Immature natural killer cell (primary cell): Measurements from ENCODE around the gene TMEM176A. TPM values are rescaled to one million over a fixed set of nuclear protein-coding genes. Genes with fewer than 3 reads are reported as not detected.

ENCODE experiments used
- DNase-seq, 3 donors: peaks; one replicate each; pipeline ENCODE4 v3.0.0; 2022; ENCODE audit warnings: mixed read lengths in 1 of 3
- H3K27ac Mint-ChIP-seq, 6 donors: one replicate each; pipeline ENCODE4 v1.8.0; 2020; ENCODE audit warnings: mixed read lengths in 6 of 6, mild to moderate bottlenecking in 5 of 6, inconsistent platforms in 4 of 6, moderate library complexity in 3 of 6
- H3K27me3 Mint-ChIP-seq, 3 donors: one replicate each; pipeline ENCODE4 v1.8.0; 2020 to 2021; ENCODE audit warnings: low read depth in 3 of 3, mild to moderate bottlenecking in 3 of 3, mixed read lengths in 3 of 3, moderate library complexity in 3 of 3, inconsistent platforms in 1 of 3
- H3K36me3 Mint-ChIP-seq, 3 donors: one replicate each; pipeline ENCODE4 v1.8.0; 2020; ENCODE audit warnings: mixed read lengths in 3 of 3, inconsistent platforms in 2 of 3, mild to moderate bottlenecking in 2 of 3
- H3K4me1 Mint-ChIP-seq, 2 donors: one replicate each; pipeline ENCODE4 v1.8.0; 2020; ENCODE audit warnings: inconsistent platforms in 2 of 2, mild to moderate bottlenecking in 2 of 2, mixed read lengths in 2 of 2, moderate library complexity in 1 of 2
- H3K4me3 Mint-ChIP-seq, 5 donors: one replicate each; pipeline ENCODE4 v1.8.0; 2020; ENCODE audit warnings: mild to moderate bottlenecking in 5 of 5, mixed read lengths in 5 of 5, inconsistent platforms in 3 of 5, moderate library complexity in 3 of 5
- H3K9me3 Mint-ChIP-seq, 6 donors: one replicate each; pipeline ENCODE4 v1.8.0; 2020; ENCODE audit warnings: mild to moderate bottlenecking in 6 of 6, mixed read lengths in 6 of 6, inconsistent platforms in 4 of 6, moderate library complexity in 3 of 6
- polyA plus RNA-seq, 3 donors: library from polyadenylated mRNA; unstranded; fragments of 300-500 nt; fragmentation: Illumina TruSeq; gene quantifications; one replicate each; pipeline ENCODE4 v1.2.3, GENCODE V29; 2021

TMEM176A gene
- polyA plus RNA-seq, 3 donors from 2014 or later = 0.97 TPM; not detected in 2

GRCh38 chr7:150793569-150794238 is 6.9 kb upstream of the TMEM176A start:
- H3K9me3 Mint-ChIP-seq = no peaks in the 10 kb centered on the region
- H3K27ac Mint-ChIP-seq = no peak overlapping the region
- DNase-seq = no peak
- no peaks in the 10 kb centered on the region for H3K36me3 Mint-ChIP-seq
- H3K4me1 Mint-ChIP-seq = no peaks in the 10 kb centered on the region
- H3K27me3 Mint-ChIP-seq = peaks cover 2 to 9% (median 8%) of the 10 kb centered on the region in 3 donors
- no peak overlapping the region for H3K4me3 Mint-ChIP-seq

- Mint-ChIP-seq H3K27ac (no peak overlapping the region), H3K4me1 (peaks cover 11% of the 10 kb centered on the region in 2 donors), H3K9me3 (peaks cover 0 to 3% (median 0%) of the 10 kb centered on the region in 6 donors), H3K4me3 (no peak overlapping the region), H3K36me3 (peaks cover 0 to 4% (median 0%) of the 10 kb centered on the region in 3 donors), H3K27me3 (peaks cover 9 to 30% (median 17%) of the 10 kb centered on the region in 3 donors)
- no peak for DNase-seq
Measured at GRCh38 chr7:150797661-150798060, 2.9 kb upstream of the TMEM176A start.

- peaks cover 0 to 4% (median 0%) of the 10 kb centered on the region in 3 donors for H3K36me3 Mint-ChIP-seq
- H3K27me3 Mint-ChIP-seq = peaks cover 10 to 30% (median 23%) of the 10 kb centered on the region in 3 donors
- no peak for DNase-seq
- no peak overlapping the region for H3K27ac Mint-ChIP-seq
- H3K4me3 Mint-ChIP-seq = peak overlapping the region; percentile 27 to 52 (median 31)
- H3K4me1 Mint-ChIP-seq = peaks cover 11% of the 10 kb centered on the region in 2 donors
- peaks cover 0 to 3% (median 0%) of the 10 kb centered on the region in 6 donors for H3K9me3 Mint-ChIP-seq
Measured at GRCh38 chr7:150799156-150799555, 1.4 kb upstream of the TMEM176A start.

GRCh38 chr7:150799741-150800580 is 608 bp upstream of the TMEM176A start, which contains the start of gene TMEM176B:
TMEM176B (minus strand) TSS chr7:150800364; CDS start chr7:150796569, 3,795 bp downstream.
- Mint-ChIP-seq H3K4me1 (peaks cover 11% of the 10 kb centered on the region in 2 donors), H3K9me3 (peaks cover 0 to 3% (median under 1%) of the 10 kb centered on the region in 6 donors), H3K27ac (no peak within 1 kb of the TSS), H3K4me3 (peak within 1 kb of the TSS; percentile 44 to 56 (median 55)), H3K27me3 (peaks cover 11 to 37% (median 23%) of the 10 kb centered on the region in 3 donors), H3K36me3 (peaks cover 0 to 4% (median 0%) of the 10 kb centered on the region in 3 donors)
- no peak for DNase-seq

- Mint-ChIP-seq H3K27ac (no peak overlapping the region), H3K9me3 (peaks cover 7 to 15% (median 13%) of the 10 kb centered on the region in 6 donors), H3K4me3 (peak overlapping the region; percentile 44 to 70 (median 56)), H3K27me3 (peaks cover 17 to 34% (median 22%) of the 10 kb centered on the region in 3 donors), H3K36me3 (peaks cover 0 to 8% (median 6%) of the 10 kb centered on the region in 3 donors), H3K4me1 (peaks cover 11% of the 10 kb centered on the region in 2 donors)
- DNase-seq = no peak
Measured at GRCh38 chr7:150801242-150801945, 825 bp downstream of the TMEM176A start.

GRCh38 chr7:150801946-150802771 is 1.6 kb downstream of the TMEM176A start:
- H3K36me3 Mint-ChIP-seq = peaks cover 0 to 12% (median 6%) of the 10 kb centered on the region in 3 donors
- peaks cover 17 to 34% (median 21%) of the 10 kb centered on the region in 3 donors for H3K27me3 Mint-ChIP-seq
- DNase-seq = no peak
- no peak overlapping the region for H3K27ac Mint-ChIP-seq
- peaks cover 11% of the 10 kb centered on the region in 2 donors for H3K4me1 Mint-ChIP-seq
- H3K9me3 Mint-ChIP-seq = peaks cover 10 to 19% (median 14%) of the 10 kb centered on the region in 6 donors
- H3K4me3 Mint-ChIP-seq = peak overlapping the region; percentile 16 to 72 (median 61)

- peaks cover 11% of the 10 kb centered on the region in 2 donors for H3K4me1 Mint-ChIP-seq
- DNase-seq = no peak
- peaks cover 19 to 33% (median 23%) of the 10 kb centered on the region in 3 donors for H3K27me3 Mint-ChIP-seq
- H3K9me3 Mint-ChIP-seq = peaks cover 10 to 19% (median 14%) of the 10 kb centered on the region in 6 donors
- no peak overlapping the region for H3K27ac Mint-ChIP-seq
- H3K36me3 Mint-ChIP-seq = peaks cover 0 to 12% (median 6%) of the 10 kb centered on the region in 3 donors
- no peak overlapping the region for H3K4me3 Mint-ChIP-seq
Measured at GRCh38 chr7:150803161-150803860, 2.7 kb downstream of the TMEM176A start.

GRCh38 chr7:150804802-150805201 is 4.2 kb downstream of the TMEM176A start:
- Mint-ChIP-seq H3K4me1 (peaks cover 6% of the 10 kb centered on the region in 2 donors), H3K27ac (no peak overlapping the region), H3K9me3 (peaks cover 10 to 19% (median 15%) of the 10 kb centered on the region in 6 donors), H3K4me3 (no peak overlapping the region), H3K36me3 (peaks cover 0 to 12% (median 6%) of the 10 kb centered on the region in 3 donors), H3K27me3 (peaks cover 16 to 26% (median 19%) of the 10 kb centered on the region in 3 donors)
- DNase-seq = no peak

- Mint-ChIP-seq H3K9me3 (peaks cover 10 to 19% (median 15%) of the 10 kb centered on the region in 6 donors), H3K4me3 (no peak overlapping the region), H3K27ac (no peak overlapping the region), H3K4me1 (peaks cover 6% of the 10 kb centered on the region in 2 donors), H3K36me3 (peaks cover 0 to 12% (median 6%) of the 10 kb centered on the region in 3 donors), H3K27me3 (peaks cover 20 to 26% (median 20%) of the 10 kb centered on the region in 3 donors)
- DNase-seq = no peak
Measured at GRCh38 chr7:150805864-150806263, 5.3 kb downstream of the TMEM176A start.

GRCh38 chr7:150806454-150806853 is 5.9 kb downstream of the TMEM176A start:
- Mint-ChIP-seq H3K4me3 (no peak overlapping the region), H3K4me1 (peaks cover 4 to 6% of the 10 kb centered on the region in 2 donors), H3K36me3 (peaks cover 0 to 12% (median 6%) of the 10 kb centered on the region in 3 donors), H3K9me3 (peaks cover 10 to 19% (median 15%) of the 10 kb centered on the region in 6 donors), H3K27me3 (peaks cover 17 to 29% (median 23%) of the 10 kb centered on the region in 3 donors), H3K27ac (no peak overlapping the region)
- no peak for DNase-seq

GRCh38 chr7:150806863-150807262 is 6.3 kb downstream of the TMEM176A start:
- Mint-ChIP-seq H3K4me3 (no peak overlapping the region), H3K27ac (no peak overlapping the region), H3K27me3 (peaks cover 17 to 30% (median 21%) of the 10 kb centered on the region in 3 donors), H3K4me1 (peaks cover 3% of the 10 kb centered on the region in 2 donors), H3K9me3 (peaks cover 10 to 19% (median 15%) of the 10 kb centered on the region in 6 donors), H3K36me3 (peaks cover 0 to 10% (median 6%) of the 10 kb centered on the region in 3 donors)
- no peak for DNase-seq
